HG02870 (cell line): ENCODE measurements around the gene MYO5B.
"Not testable (repeated sequence)": the region's sequence is repeated elsewhere in the genome, so short reads cannot be mapped to it uniquely, and the experiment has no call there.

ENCODE experiments used
- ATAC-seq: cut with Tn5 transposase; IDR thresholded peaks from one replicate; pipeline ENCODE4 v1.9.1; 2021; ENCODE audit warnings: mild to moderate bottlenecking, moderate library complexity; ENCODE audit not compliant: unreplicated experiment

MYO5B gene

DNA sequence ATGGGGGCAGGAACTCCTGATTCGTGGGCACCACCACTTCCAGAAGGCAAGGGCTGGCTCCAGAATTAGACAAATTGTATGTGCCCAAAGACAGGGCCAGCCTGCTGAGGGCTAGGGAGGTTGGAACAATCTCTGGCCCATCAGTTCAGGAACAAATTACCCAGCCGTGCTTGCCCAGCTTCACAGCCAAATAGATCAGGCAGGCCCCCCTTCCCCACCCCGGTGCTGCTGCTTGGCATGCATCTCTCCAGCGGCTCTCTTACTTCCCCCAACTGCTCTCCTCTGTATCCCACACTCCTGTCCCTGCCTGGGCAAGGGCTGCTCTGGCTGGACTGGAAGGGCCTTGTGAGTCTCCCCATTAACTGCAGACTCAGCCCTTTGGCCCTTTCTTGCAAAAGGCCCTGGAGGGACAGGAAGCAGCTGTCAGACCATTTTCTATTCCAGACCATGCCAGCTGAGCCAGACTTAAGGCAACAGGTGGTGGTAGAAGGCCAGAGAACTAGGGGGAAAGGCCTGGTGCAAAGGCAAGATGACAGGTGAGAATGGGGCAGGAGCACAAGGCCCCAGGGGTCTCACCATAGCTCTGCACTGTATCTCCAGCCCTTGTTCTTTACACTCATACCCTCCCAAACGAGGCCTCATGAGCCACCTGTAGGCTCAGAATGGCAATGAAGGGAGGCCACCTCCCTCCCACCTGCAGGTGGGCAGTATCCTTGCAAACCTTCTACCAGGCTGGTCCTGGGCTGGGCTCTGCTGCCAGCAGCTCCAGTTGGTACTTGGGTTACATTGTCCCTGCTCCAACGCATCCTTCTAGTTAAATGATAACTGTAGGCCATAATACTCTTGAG, 350.9 kb downstream of the MYO5B start:
- no peak for ATAC-seq

DNA sequence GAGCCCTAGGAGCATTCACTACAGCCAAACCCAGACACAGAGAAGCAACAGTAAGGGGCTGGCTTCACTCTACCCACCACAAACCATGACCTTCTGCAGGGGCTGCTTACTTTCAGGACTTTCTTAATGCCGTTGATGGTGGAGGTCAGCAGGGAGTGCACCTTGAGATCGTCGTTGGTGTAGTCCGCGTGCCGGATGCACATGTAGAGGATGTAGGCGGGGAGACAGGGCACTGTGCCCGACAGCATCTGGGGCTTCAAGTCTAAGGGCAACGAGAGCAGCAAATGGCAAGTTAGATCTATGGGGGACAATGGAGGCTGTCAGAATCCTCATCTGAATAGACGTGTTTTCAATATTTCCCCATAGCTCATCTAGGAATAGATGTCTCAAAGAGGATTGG, 351.8 kb downstream of the MYO5B start:
- no peak for ATAC-seq

- no peak for ATAC-seq
These were observed 352.3 kb downstream of the MYO5B start for GRCh38 chr18:49842656-49843055.

- no peak for ATAC-seq
These were observed 353.4 kb downstream of the MYO5B start for GRCh38 chr18:49841236-49842217.

DNA sequence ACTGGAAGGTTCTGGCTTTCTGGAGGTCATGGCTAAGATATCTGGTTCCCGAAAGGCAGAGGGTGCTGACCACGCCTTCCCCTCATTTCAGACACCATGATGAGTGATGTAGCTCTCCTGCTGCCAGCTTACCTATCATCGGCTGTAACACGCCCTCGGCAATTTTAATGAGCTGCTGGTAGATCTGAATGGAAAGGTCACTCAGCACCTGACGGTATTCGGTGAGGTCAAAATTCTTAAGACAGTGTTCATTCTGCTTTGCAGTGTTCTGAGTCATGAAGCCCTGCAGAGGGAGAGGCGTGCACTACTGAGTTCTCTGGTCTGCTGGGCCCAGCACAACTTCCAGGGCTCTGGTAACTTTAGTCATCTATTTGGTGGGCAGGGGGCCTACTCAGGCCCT, 355.9 kb downstream of the MYO5B start:
- no peak for ATAC-seq

- no peak for ATAC-seq
These were observed 356.6 kb downstream of the MYO5B start for GRCh38 chr18:49838381-49838780.

- no peak for ATAC-seq
These were observed 357.1 kb downstream of the MYO5B start for GRCh38 chr18:49837889-49838288.

- ATAC-seq = not testable (repeated sequence)
These were observed 357.6 kb downstream of the MYO5B start for GRCh38 chr18:49837316-49837835.

DNA sequence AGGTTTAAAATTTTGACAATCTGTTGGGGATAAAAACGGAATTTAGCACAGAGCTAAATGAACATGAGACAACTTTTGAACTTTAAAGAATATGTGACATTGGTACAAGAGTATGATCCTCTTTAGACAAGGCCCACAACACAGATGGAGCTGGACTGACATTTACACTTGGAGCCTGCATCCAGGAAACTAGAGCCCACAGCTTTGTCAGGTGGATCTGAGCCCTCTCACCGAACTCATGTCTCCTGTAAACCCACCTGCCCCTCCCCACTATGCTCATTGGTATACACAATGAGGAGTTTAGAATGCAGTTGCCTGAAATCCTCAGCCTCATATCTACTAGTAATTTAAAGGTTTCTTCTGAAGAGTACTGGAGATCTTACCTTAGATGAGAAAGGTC, 359.5 kb downstream of the MYO5B start:
- no peak for ATAC-seq

- no peak for ATAC-seq
These were observed 360.7 kb downstream of the MYO5B start for GRCh38 chr18:49834258-49834657.

DNA sequence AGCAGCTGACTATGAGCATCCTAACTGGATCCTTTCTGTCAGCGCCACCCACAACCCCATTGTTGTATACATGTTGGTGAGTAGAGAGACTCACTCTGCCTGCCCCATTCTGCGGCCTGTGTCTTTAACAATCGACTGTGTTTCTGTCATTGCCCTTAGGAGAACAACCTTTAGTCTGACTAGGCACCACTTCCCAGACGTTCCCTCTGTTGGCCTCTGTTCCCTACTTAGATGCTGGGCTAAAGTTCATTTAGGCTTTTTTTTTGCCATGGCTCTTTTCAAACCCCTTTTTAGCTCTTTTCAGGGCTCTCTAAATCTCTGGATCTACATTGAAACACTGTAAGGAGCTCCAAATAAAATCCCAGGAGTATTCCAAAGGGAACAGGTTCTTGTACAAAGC, 361.1 kb downstream of the MYO5B start:
- ATAC-seq = no peak

GRCh38 chr18:49832221-49832647, 362.7 kb downstream of the MYO5B start:
- ATAC-seq = no peak

GRCh38 chr18:49827996-49828395, 367.0 kb downstream of the MYO5B start:
- no peak for ATAC-seq

GRCh38 chr18:49819823-49820671, 374.9 kb downstream of the MYO5B start:
- ATAC-seq = no peak

GRCh38 chr18:49819071-49819662, 375.8 kb downstream of the MYO5B start:
- ATAC-seq = no peak

GRCh38 chr18:49817947-49818346, 377.0 kb downstream of the MYO5B start:
- no peak for ATAC-seq

DNA sequence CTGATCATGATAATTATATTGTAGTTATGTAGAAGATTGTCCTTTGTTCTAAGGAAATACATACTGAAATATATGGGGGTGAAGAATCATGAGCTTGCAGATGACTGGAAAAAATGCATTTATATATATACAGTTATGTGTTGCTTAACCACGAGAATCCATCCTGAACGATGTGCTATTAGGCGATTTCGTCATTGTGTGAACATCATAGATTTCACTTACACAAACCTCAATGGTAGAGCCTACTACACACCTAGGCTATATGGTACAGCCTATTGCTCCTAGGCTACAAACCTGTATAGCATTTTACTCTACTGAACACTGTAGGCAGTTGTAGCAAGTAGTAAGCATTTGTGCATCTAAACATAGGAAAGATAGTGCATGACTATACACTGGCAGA, 379.0 kb downstream of the MYO5B start:
- no peak for ATAC-seq

DNA sequence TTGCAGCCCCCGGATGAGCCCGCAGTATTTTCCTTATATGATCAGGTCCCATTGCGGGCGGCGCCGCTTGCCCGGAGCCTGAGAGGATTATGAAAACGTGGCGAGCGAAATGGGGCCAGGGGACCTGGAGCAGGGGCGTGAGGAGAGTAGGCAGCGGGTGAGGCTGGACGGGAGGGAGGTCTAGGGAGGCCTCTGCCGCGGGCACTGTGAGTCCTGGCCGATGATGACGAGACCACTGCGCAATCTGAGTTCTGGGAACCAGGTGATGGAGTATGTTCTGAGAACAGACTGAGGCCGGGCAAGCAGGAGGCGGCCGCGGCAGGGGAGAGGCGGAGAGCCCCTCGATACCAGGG, 380.8 kb downstream of the MYO5B start:
- ATAC-seq = peak; percentile 27

GRCh38 chr18:49813319-49814146, 381.4 kb downstream of the MYO5B start, which contains the start of gene ACAA2:
Gene ACAA2, minus strand, starts transcription at chr18:49813533. Its CDS starts 49 bp downstream, at chr18:49813484.
- ATAC-seq = peak; percentile 68

DNA sequence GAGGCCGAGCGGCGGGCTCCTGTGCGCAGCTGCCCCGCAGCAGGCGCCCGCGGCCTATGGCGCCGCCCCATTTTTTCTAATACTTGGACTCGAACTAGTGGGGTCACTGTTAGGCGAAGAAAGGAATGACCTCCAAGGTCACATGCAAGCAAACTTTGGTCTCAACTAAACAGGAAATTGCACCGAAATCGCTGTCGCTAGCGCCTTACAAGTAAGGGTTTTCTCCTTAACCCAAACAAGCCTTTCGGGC, 382.0 kb downstream of the MYO5B start:
- peak; percentile 19 for ATAC-seq
